Activated CD4-positive, alpha-beta memory T cell treated with anti-CD3 and anti-CD28 coated beads, Interleukin-2, amount 10 ng/mL, durations not matched to agents 7 days and 5 days (primary cell): ENCODE data around the gene SRGAP1. TPM values are rescaled to one million over a fixed set of nuclear protein-coding genes. Genes with fewer than 3 reads are reported as not detected.
"Not testable (repeated sequence)": the region's sequence is repeated elsewhere in the genome, so short reads cannot be mapped to it uniquely, and the experiment has no call there.

ENCODE experiments used
- CTCF ChIA-PET: fragments of 350-600 bp; sonication (Branson Sonifier 250); formaldehyde crosslinking; loops from one replicate; lab custom pipeline; 2021; ENCODE audit warnings: antibody characterized with exemption, inconsistent platforms; lab: Charles Lee
- POLR2A ChIA-PET: fragments of 350-600 bp; sonication (Branson Sonifier 250); formaldehyde crosslinking; loops from one replicate; lab custom pipeline; 2021; ENCODE audit warnings: antibody characterized with exemption; lab: Charles Lee
- DNase-seq: peaks from one replicate; pipeline ENCODE4 v3.0.0-alpha.2; 2020
- H3K27ac Mint-ChIP-seq: one replicate; pipeline ENCODE4 v1.8.0; 2021; ENCODE audit warnings: mild to moderate bottlenecking, mixed read lengths
- H3K27me3 Mint-ChIP-seq: one replicate; pipeline ENCODE4 v1.8.0; 2021; ENCODE audit warnings: mixed read lengths
- H3K36me3 Mint-ChIP-seq: one replicate; pipeline ENCODE4 v1.8.0; 2021; ENCODE audit warnings: low read depth, mixed read lengths
- H3K4me1 Mint-ChIP-seq: one replicate; pipeline ENCODE4 v1.8.0; 2021; ENCODE audit warnings: mixed read lengths
- H3K4me3 Mint-ChIP-seq: one replicate; pipeline ENCODE4 v1.8.0; 2021; ENCODE audit warnings: mild to moderate bottlenecking, mixed read lengths
- H3K9me3 Mint-ChIP-seq: one replicate; pipeline ENCODE4 v1.8.0; 2021; ENCODE audit warnings: mixed read lengths
- total RNA-seq, 2 experiments: library from RNA; stranded (reverse); gene quantifications; one replicate each; pipeline ENCODE4 v1.2.3, GENCODE V29; 2021

Gene SRGAP1
- total RNA-seq, 2 experiments from 2014 or later, result not detected

DNA sequence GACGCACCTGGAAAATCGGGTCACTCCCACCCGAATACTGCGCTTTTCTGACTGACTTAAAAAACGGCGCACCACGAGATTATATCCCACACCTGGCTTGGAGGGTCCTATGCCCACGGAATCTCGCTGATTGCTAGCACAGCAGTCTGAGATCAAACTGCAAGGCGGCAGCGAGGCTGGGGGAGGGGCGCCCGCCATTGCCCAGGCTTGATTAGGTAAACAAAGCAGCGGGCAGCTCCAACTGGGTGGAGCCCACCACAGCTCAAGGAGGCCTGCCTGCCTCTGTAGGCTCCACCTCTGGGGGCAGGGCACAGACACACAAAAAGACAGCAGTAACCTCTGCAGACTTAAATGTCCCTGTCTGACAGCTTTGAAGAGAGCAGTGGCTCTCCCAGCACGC lies 351.3 kb downstream of the SRGAP1 start:
- H3K27ac Mint-ChIP-seq, H3K27me3 Mint-ChIP-seq, POLR2A ChIA-PET, H3K4me3 Mint-ChIP-seq, H3K9me3 Mint-ChIP-seq, CTCF ChIA-PET, DNase-seq: not testable (repeated sequence)
- Mint-ChIP-seq H3K4me1 (peaks cover 18% of the 10 kb centered on the region), H3K36me3 (peaks cover 28% of the 10 kb centered on the region)

DNA sequence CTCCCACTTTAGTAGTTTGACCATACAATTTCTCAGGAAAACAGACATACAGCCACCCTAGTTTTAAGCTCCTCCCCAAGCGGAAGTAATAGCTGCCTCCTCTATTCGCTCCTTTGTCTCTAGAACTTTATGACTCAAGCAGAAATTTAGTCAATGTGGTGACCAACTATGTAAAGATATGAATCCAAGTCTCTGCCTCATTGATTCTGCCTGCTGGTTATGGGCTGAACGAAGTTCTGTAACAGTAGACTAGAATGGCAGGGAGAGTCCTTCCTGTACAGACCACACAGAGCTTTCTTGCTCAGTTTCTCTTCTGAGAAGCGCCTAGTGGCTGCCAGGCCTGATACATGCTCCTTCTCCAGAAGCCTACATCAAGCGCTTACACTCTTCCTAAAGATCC lies 358.5 kb downstream of the SRGAP1 start:
- no peak for DNase-seq
- no peak overlapping the region for H3K4me3 Mint-ChIP-seq
- no peaks in the 10 kb centered on the region for H3K9me3 Mint-ChIP-seq
- ChIA-PET POLR2A (no interaction called here), CTCF (no interaction called here)
- H3K27ac Mint-ChIP-seq, result no peak overlapping the region
- H3K27me3 Mint-ChIP-seq, result no peaks in the 10 kb centered on the region
- peaks cover 19% of the 10 kb centered on the region for H3K36me3 Mint-ChIP-seq
- H3K4me1 Mint-ChIP-seq, result no peaks in the 10 kb centered on the region

DNA sequence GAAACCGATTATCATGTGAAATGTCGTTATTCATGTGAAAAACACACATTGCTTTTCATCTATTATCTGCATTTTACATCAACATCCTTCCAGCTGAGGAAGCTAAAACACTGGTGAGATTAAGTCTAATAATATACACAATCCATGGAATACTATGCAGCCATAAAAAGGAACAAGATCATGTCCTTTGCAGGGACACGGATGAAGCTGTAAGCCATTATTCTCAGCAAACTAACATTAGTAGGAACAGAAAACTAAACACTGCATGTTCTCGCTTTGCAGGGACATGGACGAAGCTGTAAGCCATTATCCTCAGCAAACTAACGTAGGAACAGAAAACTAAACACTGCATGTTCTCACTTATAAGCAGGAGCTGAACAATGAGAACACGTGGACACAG lies 359.3 kb downstream of the SRGAP1 start:
- CTCF ChIA-PET, result no interaction called here
- H3K4me1 Mint-ChIP-seq, result no peaks in the 10 kb centered on the region

DNA sequence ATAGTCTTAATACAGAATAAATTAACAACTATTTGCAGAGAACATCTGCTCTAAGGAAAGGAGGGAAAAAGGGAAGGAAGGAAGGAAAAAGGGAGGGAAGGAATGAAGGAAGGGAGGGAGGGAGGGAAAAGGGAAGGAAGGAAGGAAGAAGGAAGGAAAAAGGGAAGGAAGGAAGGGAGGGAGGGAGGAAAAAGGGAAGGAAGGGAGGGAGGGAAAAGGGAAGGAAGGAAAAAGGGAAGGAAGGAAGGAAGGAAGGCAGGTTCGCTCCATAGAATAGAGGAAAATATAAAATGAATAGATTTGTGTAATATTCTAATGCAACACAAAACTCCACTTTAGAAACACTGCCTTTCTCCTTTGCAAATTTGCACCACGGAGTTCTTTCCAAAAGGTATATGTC lies 361.0 kb downstream of the SRGAP1 start:
- no peaks in the 10 kb centered on the region for H3K4me1 Mint-ChIP-seq
- ChIA-PET POLR2A (no interaction called here), CTCF (interaction anchor here (0.7 kb wide), 1 partner anchor 353 kb away, joined by 3 read pairs; no protein-coding TSS in a partner anchor)
- H3K9me3 Mint-ChIP-seq, result no peaks in the 10 kb centered on the region
- H3K27ac Mint-ChIP-seq, result no peak overlapping the region
- DNase-seq, result no peak
- peaks cover 19% of the 10 kb centered on the region for H3K36me3 Mint-ChIP-seq
- H3K4me3 Mint-ChIP-seq, result no peak overlapping the region
- H3K27me3 Mint-ChIP-seq, result no peaks in the 10 kb centered on the region

More for the DNA sequence above, 359.3 kb downstream of the SRGAP1 start:
- peaks cover 19% of the 10 kb centered on the region for H3K36me3 Mint-ChIP-seq
- no peaks in the 10 kb centered on the region for H3K27me3 Mint-ChIP-seq
- POLR2A ChIA-PET, result no interaction called here
- no peaks in the 10 kb centered on the region for H3K9me3 Mint-ChIP-seq
- H3K27ac Mint-ChIP-seq, result no peak overlapping the region
- no peak for DNase-seq
- H3K4me3 Mint-ChIP-seq, result no peak overlapping the region

DNA sequence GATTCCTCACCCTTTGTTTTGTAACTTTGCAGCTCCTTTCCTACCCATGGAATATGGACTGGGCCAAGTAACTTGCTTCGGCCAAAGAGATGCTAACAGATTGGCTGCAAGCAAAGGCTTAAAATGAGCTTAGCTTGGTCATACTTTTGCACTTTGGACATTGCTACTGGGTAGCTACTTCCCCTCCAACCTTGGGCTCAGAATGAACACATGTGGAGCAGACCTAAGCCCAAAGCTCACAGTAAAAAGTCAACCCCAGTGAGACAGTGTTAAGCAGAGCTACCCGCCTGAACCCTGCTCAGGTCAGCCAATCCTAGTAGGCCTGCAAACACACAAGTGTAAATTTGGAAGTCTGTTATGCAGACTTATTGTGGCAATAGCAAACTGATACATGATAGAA lies 363.0 kb downstream of the SRGAP1 start:
- CTCF ChIA-PET, result interaction anchor here (0.5 kb wide), 1 partner anchor 249 kb away, joined by 3 read pairs; no protein-coding TSS in a partner anchor
- no peaks in the 10 kb centered on the region for H3K4me1 Mint-ChIP-seq
- POLR2A ChIA-PET, result no interaction called here
- H3K27ac Mint-ChIP-seq, result no peak overlapping the region
- H3K4me3 Mint-ChIP-seq, result no peak overlapping the region
- H3K9me3 Mint-ChIP-seq, result no peaks in the 10 kb centered on the region
- DNase-seq, result no peak
- peaks cover 25% of the 10 kb centered on the region for H3K36me3 Mint-ChIP-seq
- H3K27me3 Mint-ChIP-seq, result no peaks in the 10 kb centered on the region

Other genes starting within 250 kb of the SRGAP1 start
- under 1 TPM; 0.25 to 0.28 TPM for gene DPY19L2, start 176.2 kb upstream of the SRGAP1 start, total RNA-seq
- 10 to 100 TPM in 1 of 2 experiments, 1 to 10 TPM in 1; 9.5 to 10.2 TPM for gene RXYLT1, start 64.8 kb upstream of the SRGAP1 start, total RNA-seq